BE2C (cell line): Measurements from ENCODE around the gene EMD.
A peak's percentile ranks its signal among the peaks of the same experiment; 100 is the strongest.

ENCODE experiments used
- DNase-seq: peaks from one replicate; pipeline ENCODE4 v3.0.0-alpha.2; 2020
- H3K27me3 ChIP-seq: fragments of 250-450 bp; sonication (Bioruptor Pico); 2 replicates; pipeline ENCODE4 v1.5.1; 2020; ENCODE audit warnings: mild to moderate bottlenecking
- H3K36me3 ChIP-seq: fragments of 250-450 bp; sonication (Bioruptor Pico); 2 replicates; pipeline ENCODE4 v1.5.1; 2020; ENCODE audit warnings: mild to moderate bottlenecking
- H3K4me1 ChIP-seq: fragments of 250-450 bp; sonication (Bioruptor Pico); 2 replicates; pipeline ENCODE4 v1.5.1; 2020
- H3K4me3 ChIP-seq: 2 replicates; pipeline ENCODE4 v1.5.1; 2011; ENCODE audit warnings: low read depth, low read length
- H3K9me3 ChIP-seq: fragments of 250-450 bp; sonication (Bioruptor Pico); 2 replicates; pipeline ENCODE4 v1.5.1; 2020
- CTCF ChIP-seq: IDR thresholded peaks from 2 replicates; pipeline ENCODE4 v1.5.1; 2012; ENCODE audit warnings: mild to moderate bottlenecking, low read depth, low read length

EMD gene

GRCh38 chrX:154351183-154352011 is 27.7 kb upstream of the EMD start:
- no peak overlapping the region for H3K4me3 ChIP-seq
- no peaks in the 10 kb centered on the region for H3K4me1 ChIP-seq
- no peaks in the 10 kb centered on the region for H3K27me3 ChIP-seq
- no peak for TF ChIP-seq CTCF
- peaks cover 79% of the 10 kb centered on the region for H3K36me3 ChIP-seq
- peak; percentile 5 for DNase-seq
- no peaks in the 10 kb centered on the region for H3K9me3 ChIP-seq

- no peak for TF ChIP-seq CTCF
- Histone ChIP-seq H3K36me3 (peaks cover 85% of the 10 kb centered on the region), H3K27me3 (no peaks in the 10 kb centered on the region), H3K4me3 (no peak overlapping the region), H3K9me3 (no peaks in the 10 kb centered on the region), H3K4me1 (no peaks in the 10 kb centered on the region)
- DNase-seq, result peak; percentile 1
Observed at GRCh38 chrX:154352012-154352401, 27.1 kb upstream of the EMD start.

GRCh38 chrX:154352466-154352865 is 26.6 kb upstream of the EMD start:
- no peak for DNase-seq
- no peaks in the 10 kb centered on the region for H3K9me3 ChIP-seq
- H3K27me3 ChIP-seq, result no peaks in the 10 kb centered on the region
- H3K4me3 ChIP-seq, result no peak overlapping the region
- H3K36me3 ChIP-seq, result peaks cover 90% of the 10 kb centered on the region
- H3K4me1 ChIP-seq, result no peaks in the 10 kb centered on the region
- no peak for TF ChIP-seq CTCF

- Histone ChIP-seq H3K4me3 (no peak overlapping the region), H3K4me1 (no peaks in the 10 kb centered on the region), H3K36me3 (peaks cover 96% of the 10 kb centered on the region), H3K27me3 (no peaks in the 10 kb centered on the region), H3K9me3 (no peaks in the 10 kb centered on the region)
- DNase-seq, result peak; percentile 1
- no peak for TF ChIP-seq CTCF
Observed at GRCh38 chrX:154353172-154353843, 25.8 kb upstream of the EMD start.

- Histone ChIP-seq H3K27me3 (no peaks in the 10 kb centered on the region), H3K9me3 (no peaks in the 10 kb centered on the region), H3K36me3 (peaks cover 96% of the 10 kb centered on the region), H3K4me1 (no peaks in the 10 kb centered on the region), H3K4me3 (no peak overlapping the region)
- DNase-seq, result no peak
- no peak for TF ChIP-seq CTCF
Observed at GRCh38 chrX:154354013-154354412, 25.1 kb upstream of the EMD start.

GRCh38 chrX:154354516-154354915 is 24.6 kb upstream of the EMD start:
- peak; percentile 41 for DNase-seq
- Histone ChIP-seq H3K4me3 (no peak overlapping the region), H3K36me3 (peaks cover 96% of the 10 kb centered on the region), H3K9me3 (no peaks in the 10 kb centered on the region), H3K27me3 (no peaks in the 10 kb centered on the region), H3K4me1 (no peaks in the 10 kb centered on the region)
- TF ChIP-seq CTCF, result no peak
